SW 1271 (cell line): ENCODE results near the gene PRRX2.
"Not testable (repeated sequence)": the region's sequence is repeated elsewhere in the genome, so short reads cannot be mapped to it uniquely, and the experiment has no call there.

Source experiments
- DNase-seq, 2 experiments: peaks; one replicate each; lab custom pipeline; 2025; lab: John Stamatoyannopoulos, UW

Gene PRRX2

GRCh38 chr9:129735546-129735945, 70.1 kb downstream of the PRRX2 start:
- no peak for DNase-seq

- DNase-seq = no peak
These were observed 70.9 kb downstream of the PRRX2 start for GRCh38 chr9:129736334-129736733.

- DNase-seq = peak; percentile 49 to 55
These were observed 72.2 kb downstream of the PRRX2 start for GRCh38 chr9:129737479-129738274.

- no peak for DNase-seq
These were observed 74.0 kb downstream of the PRRX2 start for GRCh38 chr9:129739432-129739831.

- DNase-seq = no peak
These were observed 74.7 kb downstream of the PRRX2 start for GRCh38 chr9:129740174-129740573.

GRCh38 chr9:129740666-129741464, 75.4 kb downstream of the PRRX2 start:
- DNase-seq = no peak

GRCh38 chr9:129745200-129745599, 79.8 kb downstream of the PRRX2 start:
- no peak for DNase-seq

- DNase-seq = no peak
These were observed 80.8 kb downstream of the PRRX2 start for GRCh38 chr9:129746092-129746777.

- no peak for DNase-seq
These were observed 82.8 kb downstream of the PRRX2 start for GRCh38 chr9:129748249-129748648.

GRCh38 chr9:129749052-129749451, 83.6 kb downstream of the PRRX2 start:
- not testable (repeated sequence) for DNase-seq

GRCh38 chr9:129749575-129749974, 84.1 kb downstream of the PRRX2 start:
- DNase-seq = no peak

GRCh38 chr9:129750013-129750638, 84.7 kb downstream of the PRRX2 start:
- no peak for DNase-seq

- DNase-seq = no peak
These were observed 86.7 kb downstream of the PRRX2 start for GRCh38 chr9:129751841-129752801.

- DNase-seq = peak in 1 of 2 experiments; percentile 61
These were observed 87.7 kb downstream of the PRRX2 start, which contains the start of gene PTGES for GRCh38 chr9:129752900-129753729. Gene PTGES, minus strand, starts transcription at chr9:129753042. Its CDS starts 30 bp downstream, at chr9:129753012.

GRCh38 chr9:129755151-129755550, 89.7 kb downstream of the PRRX2 start:
- DNase-seq = no peak

- no peak for DNase-seq
These were observed 90.7 kb downstream of the PRRX2 start for GRCh38 chr9:129756191-129756590.

- no peak for DNase-seq
These were observed 91.6 kb downstream of the PRRX2 start for GRCh38 chr9:129757045-129757444.

GRCh38 chr9:129759319-129759718, 93.9 kb downstream of the PRRX2 start:
- DNase-seq = no peak

GRCh38 chr9:129759804-129760502, 94.5 kb downstream of the PRRX2 start:
- DNase-seq = no peak
